ENCODE results near the gene GSS.
"Not testable (repeated sequence)": the region's sequence is repeated elsewhere in the genome, so short reads cannot be mapped to it uniquely, and the experiment has no call there.

GSS gene

DNA sequence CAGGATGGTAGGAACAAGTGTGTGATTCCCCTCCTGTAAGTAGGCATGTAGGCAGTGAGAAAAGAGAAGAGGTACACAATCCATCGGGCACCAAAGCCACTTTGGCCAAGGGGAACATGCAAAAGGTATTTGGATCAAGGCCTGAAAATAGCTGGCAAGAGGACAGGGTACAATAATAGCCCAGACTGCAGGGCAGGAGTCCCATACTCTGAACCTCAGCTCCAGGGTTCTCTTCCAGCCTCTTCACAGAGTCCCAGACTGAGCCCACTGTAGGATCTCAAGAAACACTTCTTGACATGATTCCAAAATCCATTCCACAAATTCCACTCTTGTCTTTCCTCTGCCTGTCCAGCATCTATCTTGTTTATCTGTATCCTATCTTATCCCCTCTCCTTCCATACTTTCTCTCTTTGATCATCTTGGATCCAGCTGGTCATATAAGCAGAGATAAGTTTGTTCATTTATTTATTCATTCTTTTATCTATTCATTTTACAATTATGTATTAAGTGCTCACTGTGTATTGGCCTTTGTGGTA is 59.5 kb downstream of the GSS start:
- DNase-seq: peak in 1 of 2 experiments; percentile 64

DNA sequence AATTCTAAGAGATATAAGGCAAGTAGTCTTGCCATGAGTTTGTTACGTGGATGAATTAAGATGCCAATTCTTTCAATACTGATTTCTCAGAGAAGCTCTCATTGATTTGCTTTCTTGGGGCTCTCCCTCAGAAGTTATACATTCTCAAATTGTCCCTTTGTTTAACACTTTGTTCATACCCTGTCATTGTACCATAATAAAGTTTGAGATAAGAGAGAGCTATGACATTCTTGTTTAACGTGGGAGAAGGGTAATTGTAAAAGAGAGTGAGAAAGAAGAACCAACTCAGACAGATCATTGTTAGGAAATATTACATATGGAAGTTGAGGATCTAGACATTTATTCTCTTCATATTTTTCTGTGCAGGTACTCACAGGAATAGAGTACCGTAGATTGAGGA is 60.1 kb downstream of the GSS start:
- no peak for DNase-seq

DNA sequence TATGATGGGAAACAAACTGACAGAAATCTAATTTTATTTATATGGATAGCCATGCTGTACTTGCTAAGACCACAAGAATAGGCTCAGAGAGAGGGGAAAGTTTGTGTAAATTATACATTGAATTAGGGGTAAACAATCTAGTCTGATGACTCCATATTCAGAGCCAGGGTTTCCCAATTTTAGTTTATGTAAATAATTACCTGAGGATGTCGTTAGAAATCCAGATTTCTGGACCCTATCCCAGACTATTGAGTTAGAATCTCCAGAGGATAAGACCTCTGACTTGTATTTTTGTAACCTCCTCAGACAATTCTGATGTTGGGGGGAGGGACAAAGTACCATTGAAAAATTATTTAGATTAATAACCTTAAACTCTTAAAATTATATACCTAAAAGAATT is 60.9 kb downstream of the GSS start:
- DNase-seq: no peak

DNA sequence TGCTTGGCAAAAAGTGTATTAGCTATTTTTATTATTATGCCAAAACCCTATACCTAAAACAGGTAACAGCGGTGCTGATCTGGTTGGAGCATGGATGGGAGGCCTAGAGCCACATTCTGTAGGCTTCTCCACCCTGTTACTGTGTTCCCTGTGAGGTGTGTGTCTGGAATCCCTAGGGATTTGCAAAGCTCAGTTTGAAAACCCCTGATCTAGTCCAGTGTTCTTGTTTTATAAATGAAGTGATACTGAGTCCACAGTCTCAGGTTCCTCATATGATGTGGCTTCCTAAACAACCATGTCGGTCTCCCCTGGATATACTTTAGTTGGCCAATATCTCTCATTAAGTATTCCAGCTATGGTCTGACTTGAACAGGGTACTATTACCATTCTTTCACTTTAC is 62.9 kb downstream of the GSS start:
- DNase-seq: no peak

DNA sequence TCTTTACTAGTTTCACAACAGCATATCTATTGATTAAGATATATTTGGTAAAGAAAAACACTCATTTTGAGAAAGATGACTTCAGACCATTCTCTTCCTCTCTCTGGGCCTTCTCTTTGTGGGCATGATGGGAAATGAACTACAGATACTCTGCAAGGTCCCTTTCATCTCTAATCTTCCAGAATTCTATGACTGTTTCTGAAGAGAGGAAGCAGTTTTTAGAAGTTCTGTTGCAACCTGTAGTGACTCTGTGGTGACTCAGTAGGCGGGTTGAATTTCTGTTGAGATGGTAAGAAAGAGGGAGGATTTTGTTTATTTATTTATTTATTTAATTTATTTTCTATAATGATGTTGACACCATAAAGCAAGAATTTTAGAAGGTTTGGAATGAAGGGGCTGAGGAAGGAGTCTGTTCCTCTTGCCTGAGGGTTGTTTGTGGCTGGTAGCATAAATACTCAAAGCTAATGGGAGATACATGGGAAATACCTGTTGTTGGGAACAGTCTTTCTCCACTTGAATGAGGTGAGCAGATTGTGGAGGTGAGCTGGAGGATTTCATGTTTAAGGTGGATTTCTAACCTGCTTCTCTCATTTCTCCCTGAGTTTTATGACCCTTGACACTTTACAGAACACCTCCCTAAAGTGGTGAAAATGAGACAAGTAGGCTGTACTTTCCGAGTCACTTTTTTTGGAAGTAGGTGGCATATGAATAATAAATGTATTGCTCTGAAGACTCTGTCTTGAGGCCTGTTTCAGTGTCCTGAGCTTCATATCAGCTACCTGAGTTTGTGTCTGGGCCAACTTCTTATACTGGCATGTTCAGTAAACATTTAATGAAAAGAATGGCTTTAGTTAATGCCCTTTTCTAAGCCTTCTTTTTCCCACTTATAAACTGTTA is 64.2 kb downstream of the GSS start:
- DNase-seq: no peak

DNA sequence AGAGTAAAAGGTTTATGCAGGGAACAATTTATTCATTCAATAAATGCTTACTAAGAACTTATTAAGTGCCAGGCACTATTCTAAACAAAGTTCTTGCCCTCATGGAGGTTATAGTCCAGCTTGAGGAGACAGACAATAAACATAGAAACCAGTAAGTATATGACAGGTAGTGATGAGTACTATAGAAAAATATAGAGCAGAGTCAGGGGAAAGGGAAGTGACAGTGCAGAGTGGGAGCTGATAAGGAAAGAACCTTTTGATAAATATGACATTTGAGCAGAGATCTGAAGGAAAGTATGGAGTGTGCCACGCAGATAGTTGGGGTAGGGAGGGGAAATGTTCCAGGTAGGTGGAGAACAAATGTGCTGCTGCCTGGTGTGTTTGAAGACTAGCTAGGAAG is 67.1 kb downstream of the GSS start:
- DNase-seq: no peak

DNA sequence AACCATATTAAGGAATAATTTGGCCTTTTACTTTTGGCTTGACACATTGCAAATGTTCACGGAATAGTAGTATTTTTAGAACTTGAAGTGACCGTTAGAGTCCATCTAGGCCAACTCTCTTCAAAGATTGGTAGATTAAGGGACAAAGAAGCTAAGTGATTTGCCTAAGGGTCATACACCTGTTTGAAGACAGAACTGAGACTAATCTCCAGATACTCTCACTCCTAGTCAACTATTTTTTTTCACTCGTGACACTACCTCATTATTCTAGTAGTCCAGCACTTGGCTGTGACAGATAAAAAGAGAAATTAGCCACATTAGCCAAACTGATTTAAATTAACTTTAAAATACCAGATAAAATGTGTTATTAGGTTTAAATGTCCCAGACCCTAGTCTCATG is 68.6 kb downstream of the GSS start:
- no peak for DNase-seq

DNA sequence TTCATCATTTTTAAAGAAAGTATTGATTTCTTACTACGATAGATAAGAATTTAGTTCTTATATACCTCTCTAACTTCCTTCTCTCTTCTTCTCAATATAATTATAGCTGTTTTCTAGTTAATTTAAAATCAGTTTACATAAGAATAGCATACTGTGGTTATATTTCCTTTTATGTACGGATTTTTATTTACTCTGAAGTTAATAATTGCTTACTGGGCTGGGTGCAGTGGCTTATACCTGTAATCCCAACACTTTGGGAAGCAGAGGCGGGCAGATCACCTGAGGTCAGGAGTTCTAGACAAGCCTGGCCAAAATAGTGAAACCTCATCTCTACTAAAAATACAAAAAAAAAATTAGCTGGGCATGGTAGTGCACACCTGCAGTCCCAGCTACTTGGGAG is 69.5 kb downstream of the GSS start:
- no peak for DNase-seq

DNA sequence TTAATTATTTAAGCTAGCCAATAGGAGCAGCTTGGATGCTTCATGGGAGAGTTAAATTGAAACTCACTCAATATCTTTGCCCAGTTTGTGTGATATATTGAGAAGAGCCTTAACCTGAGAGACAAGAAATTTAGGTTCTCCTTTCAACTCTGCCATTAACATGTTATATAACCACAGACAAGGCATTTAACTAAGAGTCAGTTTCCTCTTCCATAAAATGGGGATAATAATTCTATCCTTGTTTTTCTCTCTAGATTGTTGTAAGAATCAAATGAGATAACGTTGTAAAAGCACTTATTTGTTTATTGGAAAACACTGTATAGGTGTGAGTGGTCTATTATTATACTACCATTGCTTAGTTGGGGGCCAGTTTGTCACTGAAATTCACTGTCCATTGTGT is 71.3 kb downstream of the GSS start:
- no peak for DNase-seq

DNA sequence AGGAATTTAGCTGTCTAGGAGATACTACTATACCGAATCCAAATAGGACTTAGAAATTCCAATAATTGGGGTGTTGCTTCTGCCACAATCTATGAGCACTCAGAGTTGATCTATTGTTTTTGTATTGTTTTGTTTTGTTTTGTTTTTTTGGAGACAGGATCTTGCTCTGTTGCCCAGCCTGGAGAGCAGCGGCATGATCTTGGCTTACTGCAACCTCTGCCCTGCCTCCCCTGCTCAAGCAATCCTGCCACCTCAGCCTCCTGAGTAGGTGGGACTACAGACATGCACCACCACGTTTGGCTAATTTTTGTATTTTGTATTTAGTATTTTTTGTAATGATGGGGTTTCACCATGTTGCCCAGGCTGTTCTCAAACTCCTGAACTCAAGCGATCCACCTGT is 71.8 kb downstream of the GSS start:
- DNase-seq: no peak

DNA sequence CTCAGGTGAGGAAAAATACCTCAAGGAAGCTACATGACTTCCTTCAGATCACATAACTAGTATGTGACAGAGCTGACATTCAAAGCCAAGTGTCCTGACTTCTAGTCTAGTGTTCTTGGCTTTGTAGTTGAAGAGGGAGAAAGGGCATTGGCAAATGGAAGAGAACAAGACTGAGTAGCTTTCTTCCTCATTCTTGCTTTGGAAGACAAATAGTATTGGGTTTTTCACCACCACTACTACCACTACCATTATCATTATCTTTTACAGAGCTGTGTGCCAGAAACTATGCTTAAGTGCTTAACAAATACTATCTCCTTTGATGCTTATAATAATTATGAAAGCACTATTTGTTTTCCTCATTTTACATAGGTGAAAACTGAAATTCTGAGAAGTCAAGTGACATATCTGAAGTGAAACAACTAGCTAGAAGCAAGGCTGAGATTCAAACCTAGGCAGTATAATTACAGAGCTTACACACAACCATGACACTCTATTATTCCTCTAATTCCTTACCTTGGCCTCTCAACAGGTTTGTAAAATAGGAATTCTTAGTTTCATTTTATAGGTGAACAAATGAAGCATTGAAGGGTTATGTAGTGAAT is 72.4 kb downstream of the GSS start:
- DNase-seq: no peak

DNA sequence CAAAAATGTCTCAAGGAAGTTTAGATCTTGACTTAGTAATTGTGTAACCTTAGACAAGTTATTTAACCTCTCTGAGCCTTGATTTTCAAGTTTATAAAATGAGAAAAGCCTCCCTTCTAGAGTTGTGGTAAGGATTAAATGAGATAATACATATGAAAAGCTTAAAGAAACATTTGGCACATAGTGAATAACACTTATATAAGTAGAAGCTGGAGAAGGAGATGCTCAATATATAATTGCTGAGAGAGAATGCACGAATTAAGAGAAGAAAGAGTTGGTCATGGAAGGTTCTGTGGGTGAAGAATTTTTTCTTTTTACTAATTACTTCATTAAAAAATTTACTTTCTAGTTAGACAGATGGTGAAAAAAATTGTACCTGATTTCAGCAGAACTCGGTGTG is 73.9 kb downstream of the GSS start:
- no peak for DNase-seq

DNA sequence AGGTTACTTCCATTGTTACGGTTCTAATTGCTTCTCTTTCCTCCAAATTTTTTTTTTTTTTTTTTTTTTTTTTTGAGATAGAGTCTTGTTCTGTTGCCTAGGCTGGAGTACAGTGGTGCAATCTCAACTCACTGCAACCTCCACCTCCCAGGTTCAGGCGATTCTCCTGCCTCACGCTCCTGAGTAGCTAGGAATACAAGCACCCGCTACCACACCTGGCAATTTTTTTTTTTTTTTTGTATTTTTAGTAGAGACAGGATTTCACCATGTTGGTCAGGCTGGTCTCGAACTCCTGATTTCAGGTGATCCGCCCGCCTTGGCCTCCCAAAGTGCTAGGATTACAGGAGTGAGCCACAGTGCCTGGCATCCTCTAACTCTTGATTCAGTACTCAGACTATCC is 74.6 kb downstream of the GSS start:
- DNase-seq: not testable (repeated sequence)

DNA sequence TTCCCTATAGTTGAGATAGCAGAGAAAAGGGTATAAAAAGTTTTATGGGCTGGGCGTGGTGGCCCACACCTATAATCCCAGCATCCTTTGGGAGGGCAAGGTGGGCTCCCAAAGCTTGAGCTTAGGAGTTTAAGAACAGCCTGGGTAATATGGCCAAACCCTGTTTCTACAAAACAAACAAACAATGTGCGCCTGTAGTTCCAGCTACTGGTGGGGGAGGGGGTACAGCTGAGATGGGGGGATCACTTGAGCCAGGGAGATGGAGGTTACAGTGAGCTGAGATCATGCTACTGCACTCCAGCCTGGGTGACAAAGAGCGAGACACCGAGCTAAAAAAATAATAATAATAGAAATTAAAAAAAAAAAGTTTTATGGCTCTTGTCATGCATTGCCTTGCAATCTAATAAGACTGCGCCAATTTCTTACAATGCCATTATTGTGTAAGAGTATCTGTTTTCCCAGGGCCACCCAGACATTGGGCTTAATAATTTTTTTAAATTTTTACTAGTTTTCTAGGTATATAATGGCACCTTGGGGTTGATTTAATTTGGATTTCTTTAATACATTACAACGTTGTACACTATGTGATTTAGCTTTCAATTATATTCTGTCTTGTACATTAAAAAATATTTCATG is 75.3 kb downstream of the GSS start:
- DNase-seq: no peak

Measured in NCI-H446 (cell line).